Measurements from ENCODE around the gene CMTR1.

CMTR1 gene

DNA sequence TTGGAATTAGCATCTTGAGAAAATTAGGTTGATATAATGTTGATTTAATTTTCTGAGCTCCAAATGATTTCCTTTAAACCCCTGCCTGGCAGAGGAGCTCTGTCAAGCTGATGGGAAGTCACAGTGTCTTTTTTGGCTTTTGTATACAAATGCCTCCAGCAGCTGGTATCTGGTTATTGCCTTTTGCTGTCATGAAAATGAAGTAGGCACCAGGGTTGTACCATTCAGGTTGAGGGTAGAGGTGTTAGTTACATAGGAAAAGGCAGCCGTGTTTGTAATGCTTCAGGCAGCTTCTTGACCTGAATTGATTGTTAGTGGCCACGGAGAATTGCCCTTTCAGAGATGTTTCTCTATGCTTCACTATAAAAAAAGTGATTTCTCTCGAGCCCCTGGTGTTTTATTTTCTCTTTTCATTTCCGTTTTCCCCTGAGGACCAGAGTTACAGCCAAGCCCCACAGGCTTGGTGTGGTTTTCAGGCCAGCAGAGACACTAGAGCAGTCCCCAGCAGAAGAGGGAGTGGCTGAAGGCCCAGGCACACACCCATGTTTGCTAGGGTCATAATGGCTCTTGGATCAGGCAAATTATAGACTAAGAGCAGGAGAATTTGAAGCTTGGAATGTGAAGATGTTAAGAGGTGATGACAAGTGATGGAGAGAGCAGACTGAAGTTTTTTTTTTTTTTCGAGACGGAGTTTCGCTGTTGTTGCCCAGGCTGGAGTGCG is 21.6 kb downstream of the CMTR1 start:
- H3K4me1 ChIP-seq (ENCODE audit: control insufficient read depth, insufficient read depth, low read length, poor library complexity, severe bottlenecking): no peaks in the 10 kb centered on the region
- no peak overlapping the region for H3K4me3 ChIP-seq (ENCODE audit: insufficient read depth, low read depth, low read length, poor library complexity, severe bottlenecking)
- no peaks in the 10 kb centered on the region for H3K27me3 ChIP-seq (replicated peaks; ENCODE audit: control insufficient read depth, insufficient read depth, low read length, poor library complexity, severe bottlenecking)
- H3K36me3 ChIP-seq (ENCODE audit: control insufficient read depth, insufficient read depth, low read length): peaks cover 81% of the 10 kb centered on the region
- H3K9me3 ChIP-seq (ENCODE audit: control insufficient read depth, low read length): no peaks in the 10 kb centered on the region
- DNase-seq: no peak
- H3K27ac ChIP-seq (ENCODE audit: insufficient read depth, low read length, poor library complexity, severe bottlenecking): no peak overlapping the region

DNA sequence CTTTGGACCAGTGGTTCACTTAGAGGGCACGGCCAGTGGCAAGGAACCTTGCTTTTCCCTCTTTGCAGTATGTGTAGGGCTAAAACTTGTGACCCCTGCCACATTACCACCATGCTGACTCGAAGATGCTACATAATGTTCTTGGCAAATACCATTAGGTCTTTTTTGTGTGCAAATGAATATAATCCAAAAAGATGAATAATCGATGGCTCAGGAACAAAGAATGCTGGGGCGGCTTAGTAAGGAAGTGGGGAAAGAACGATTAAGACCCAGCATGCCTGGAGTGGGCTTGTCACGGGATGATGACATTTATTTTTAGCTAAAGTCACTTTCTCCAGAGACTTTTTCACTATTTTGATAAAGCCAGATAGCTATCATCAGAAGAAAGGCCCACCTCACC is 23.1 kb downstream of the CMTR1 start:
- H3K4me1 ChIP-seq (ENCODE audit: control insufficient read depth, insufficient read depth, low read length, poor library complexity, severe bottlenecking): no peaks in the 10 kb centered on the region
- no peak for DNase-seq
- no peaks in the 10 kb centered on the region for H3K9me3 ChIP-seq (ENCODE audit: control insufficient read depth, low read length)
- no peak overlapping the region for H3K4me3 ChIP-seq (ENCODE audit: insufficient read depth, low read depth, low read length, poor library complexity, severe bottlenecking)
- peaks cover 85% of the 10 kb centered on the region for H3K36me3 ChIP-seq (ENCODE audit: control insufficient read depth, insufficient read depth, low read length)
- no peak overlapping the region for H3K27ac ChIP-seq (ENCODE audit: insufficient read depth, low read length, poor library complexity, severe bottlenecking)
- H3K27me3 ChIP-seq (replicated peaks; ENCODE audit: control insufficient read depth, insufficient read depth, low read length, poor library complexity, severe bottlenecking): no peaks in the 10 kb centered on the region

DNA sequence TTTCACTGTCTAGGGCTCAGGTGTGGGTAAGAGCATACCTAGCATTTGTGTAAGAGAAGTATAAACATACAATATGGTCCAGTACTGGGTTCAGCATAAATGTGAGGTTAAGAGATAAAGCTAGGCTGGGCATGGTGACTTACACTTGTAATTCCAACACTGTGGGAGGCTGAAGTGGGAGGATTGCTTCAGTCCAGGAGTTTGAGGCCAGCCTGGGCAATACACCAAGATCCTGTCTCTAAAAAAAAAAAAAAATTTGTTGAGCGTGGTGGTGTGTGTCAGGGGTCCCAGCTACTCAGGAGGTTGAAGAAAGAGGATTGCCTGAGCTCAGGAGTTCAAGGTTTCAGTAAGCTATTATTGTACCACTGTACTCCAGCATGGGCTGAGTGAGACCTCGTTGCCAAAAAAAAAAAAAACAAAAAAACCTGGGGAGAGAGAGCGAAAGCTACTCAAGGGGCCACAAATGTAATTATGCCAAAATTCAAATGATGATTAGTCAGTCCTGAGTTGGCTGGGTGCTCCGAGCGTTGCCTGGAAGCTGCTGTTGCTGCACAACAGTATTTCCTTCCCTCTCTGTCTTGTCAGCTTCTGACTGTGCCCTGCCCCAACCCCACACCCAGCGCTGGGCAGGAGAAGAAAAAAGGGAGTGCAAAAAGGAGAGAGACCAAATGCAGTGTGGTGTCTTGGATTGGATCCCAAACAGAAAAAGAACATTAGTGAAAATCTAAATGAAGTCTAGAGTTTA is 24.0 kb downstream of the CMTR1 start:
- Histone ChIP-seq H3K27me3 (replicated peaks; ENCODE audit: control insufficient read depth, insufficient read depth, low read length, poor library complexity, severe bottlenecking) (no peaks in the 10 kb centered on the region), H3K4me3 (ENCODE audit: insufficient read depth, low read depth, low read length, poor library complexity, severe bottlenecking) (no peak overlapping the region), H3K27ac (ENCODE audit: insufficient read depth, low read length, poor library complexity, severe bottlenecking) (no peak overlapping the region), H3K36me3 (ENCODE audit: control insufficient read depth, insufficient read depth, low read length) (peaks cover 86% of the 10 kb centered on the region), H3K4me1 (ENCODE audit: control insufficient read depth, insufficient read depth, low read length, poor library complexity, severe bottlenecking) (no peaks in the 10 kb centered on the region), H3K9me3 (ENCODE audit: control insufficient read depth, low read length) (no peaks in the 10 kb centered on the region)
- DNase-seq: no peak

DNA sequence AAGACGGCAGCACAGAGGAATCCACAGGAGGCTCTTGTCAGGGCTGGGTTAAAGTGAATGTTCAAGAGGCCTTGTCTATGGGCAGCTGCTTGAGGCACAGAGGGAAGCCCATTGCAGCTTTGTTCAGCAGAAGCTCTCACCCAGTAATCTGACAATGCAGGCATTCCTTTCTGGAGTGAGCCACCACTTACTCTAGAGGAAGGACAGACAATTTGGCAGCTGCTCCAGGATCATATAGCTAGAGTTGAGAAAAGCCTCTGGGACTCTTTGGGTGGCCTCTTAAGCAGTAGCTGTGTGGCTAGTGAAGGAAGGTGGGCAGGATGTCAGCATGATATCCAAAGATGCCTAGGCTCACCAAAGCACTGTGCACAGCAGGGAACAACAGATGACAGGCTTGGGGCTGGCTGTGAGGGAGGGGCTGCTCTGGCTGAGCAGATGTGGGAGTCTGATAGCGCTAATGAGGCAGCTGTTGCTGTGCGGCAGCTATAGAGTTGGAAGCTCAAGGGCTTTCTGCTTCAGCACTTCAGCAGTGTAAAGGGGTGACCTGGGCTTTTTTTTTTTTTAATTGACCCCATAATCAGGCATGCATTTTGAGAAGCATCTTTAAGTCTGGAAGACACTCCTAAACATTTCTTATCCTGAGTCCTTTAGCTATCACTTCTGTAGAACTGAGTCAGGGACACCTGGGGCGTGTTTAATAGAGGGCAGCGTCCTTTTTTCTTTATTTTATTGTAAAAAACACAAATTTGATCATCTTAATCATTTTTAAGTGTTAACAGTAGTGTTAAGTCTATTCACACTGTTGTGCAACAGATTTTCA is 27.2 kb downstream of the CMTR1 start:
- no peak for DNase-seq
- Histone ChIP-seq H3K4me3 (ENCODE audit: insufficient read depth, low read depth, low read length, poor library complexity, severe bottlenecking) (no peak overlapping the region), H3K4me1 (ENCODE audit: control insufficient read depth, insufficient read depth, low read length, poor library complexity, severe bottlenecking) (no peaks in the 10 kb centered on the region), H3K27me3 (replicated peaks; ENCODE audit: control insufficient read depth, insufficient read depth, low read length, poor library complexity, severe bottlenecking) (no peaks in the 10 kb centered on the region), H3K27ac (ENCODE audit: insufficient read depth, low read length, poor library complexity, severe bottlenecking) (no peak overlapping the region), H3K9me3 (ENCODE audit: control insufficient read depth, low read length) (no peaks in the 10 kb centered on the region), H3K36me3 (ENCODE audit: control insufficient read depth, insufficient read depth, low read length) (peaks cover 76% of the 10 kb centered on the region)

DNA sequence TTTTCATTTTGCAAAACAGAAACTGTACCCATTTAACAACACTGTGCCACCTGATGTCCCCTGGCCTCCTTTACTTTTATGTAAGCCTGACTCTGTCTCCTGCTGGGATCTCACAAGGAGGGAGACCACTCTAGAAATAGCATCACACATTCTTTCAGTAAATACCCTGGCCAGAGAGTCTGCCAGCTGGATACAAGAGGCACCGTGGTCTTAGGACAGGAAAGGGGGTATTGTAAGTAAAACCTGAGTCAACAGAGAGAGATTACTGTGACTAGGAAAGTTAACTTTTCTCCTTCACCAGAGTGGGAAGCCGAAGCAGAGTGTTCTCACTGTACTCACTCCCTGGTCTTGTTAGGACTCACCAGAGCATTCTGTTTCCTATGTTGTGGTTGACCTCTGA is 27.8 kb downstream of the CMTR1 start:
- Histone ChIP-seq H3K27ac (ENCODE audit: insufficient read depth, low read length, poor library complexity, severe bottlenecking) (no peak overlapping the region), H3K36me3 (ENCODE audit: control insufficient read depth, insufficient read depth, low read length) (peaks cover 70% of the 10 kb centered on the region), H3K4me3 (ENCODE audit: insufficient read depth, low read depth, low read length, poor library complexity, severe bottlenecking) (no peak overlapping the region), H3K27me3 (replicated peaks; ENCODE audit: control insufficient read depth, insufficient read depth, low read length, poor library complexity, severe bottlenecking) (no peaks in the 10 kb centered on the region), H3K9me3 (ENCODE audit: control insufficient read depth, low read length) (no peaks in the 10 kb centered on the region), H3K4me1 (ENCODE audit: control insufficient read depth, insufficient read depth, low read length, poor library complexity, severe bottlenecking) (no peaks in the 10 kb centered on the region)
- no peak for DNase-seq

DNA sequence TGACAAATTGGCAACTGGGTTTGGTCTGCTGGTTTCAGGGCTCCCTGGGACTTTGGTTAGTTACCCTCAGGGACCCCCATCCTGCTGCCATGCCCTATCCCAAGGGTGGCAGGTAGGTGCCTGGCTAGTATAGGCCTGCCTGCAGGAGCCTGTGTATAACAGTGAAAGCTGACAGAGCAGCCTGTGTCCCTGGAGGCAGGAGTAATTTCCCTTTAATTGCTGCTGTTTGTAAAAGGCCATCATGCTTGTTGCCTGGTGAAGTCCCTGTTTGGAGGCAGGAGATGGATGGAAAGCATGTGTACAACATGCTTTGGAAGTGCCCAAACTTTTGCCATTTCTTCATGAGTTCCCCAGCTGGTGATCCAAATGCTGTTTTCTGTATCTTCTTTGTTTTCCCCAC is 30.1 kb downstream of the CMTR1 start:
- Histone ChIP-seq H3K27ac (ENCODE audit: insufficient read depth, low read length, poor library complexity, severe bottlenecking) (no peak overlapping the region), H3K4me3 (ENCODE audit: insufficient read depth, low read depth, low read length, poor library complexity, severe bottlenecking) (no peak overlapping the region), H3K4me1 (ENCODE audit: control insufficient read depth, insufficient read depth, low read length, poor library complexity, severe bottlenecking) (no peaks in the 10 kb centered on the region), H3K27me3 (replicated peaks; ENCODE audit: control insufficient read depth, insufficient read depth, low read length, poor library complexity, severe bottlenecking) (no peaks in the 10 kb centered on the region), H3K9me3 (ENCODE audit: control insufficient read depth, low read length) (no peaks in the 10 kb centered on the region), H3K36me3 (ENCODE audit: control insufficient read depth, insufficient read depth, low read length) (peaks cover 65% of the 10 kb centered on the region)
- DNase-seq: no peak

DNA sequence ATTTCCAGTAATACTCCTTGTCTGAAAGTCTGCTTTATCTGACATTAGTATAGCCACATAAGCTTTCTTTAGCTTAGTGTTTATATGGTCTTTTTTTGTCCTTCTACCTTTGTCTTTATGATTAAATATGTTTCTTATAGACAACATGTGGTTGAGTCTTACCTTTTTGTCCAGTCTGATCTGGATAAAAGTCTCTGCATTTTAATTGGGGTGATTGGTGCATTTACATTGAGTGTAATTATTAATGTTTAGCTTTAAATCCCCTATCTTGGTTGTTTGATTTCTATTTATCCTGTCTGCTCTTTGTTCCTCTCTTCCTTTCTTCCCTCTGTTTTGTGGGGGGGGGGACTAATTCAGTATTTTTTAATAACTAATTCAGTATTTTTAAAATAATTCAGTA is 34.7 kb downstream of the CMTR1 start:
- H3K36me3 ChIP-seq (ENCODE audit: control insufficient read depth, insufficient read depth, low read length): peaks cover 42% of the 10 kb centered on the region
- no peak overlapping the region for H3K4me3 ChIP-seq (ENCODE audit: insufficient read depth, low read depth, low read length, poor library complexity, severe bottlenecking)
- H3K27ac ChIP-seq (ENCODE audit: insufficient read depth, low read length, poor library complexity, severe bottlenecking): no peak overlapping the region
- H3K4me1 ChIP-seq (ENCODE audit: control insufficient read depth, insufficient read depth, low read length, poor library complexity, severe bottlenecking): no peaks in the 10 kb centered on the region
- H3K9me3 ChIP-seq (ENCODE audit: control insufficient read depth, low read length): no peaks in the 10 kb centered on the region
- no peaks in the 10 kb centered on the region for H3K27me3 ChIP-seq (replicated peaks; ENCODE audit: control insufficient read depth, insufficient read depth, low read length, poor library complexity, severe bottlenecking)
- DNase-seq: no peak

DNA sequence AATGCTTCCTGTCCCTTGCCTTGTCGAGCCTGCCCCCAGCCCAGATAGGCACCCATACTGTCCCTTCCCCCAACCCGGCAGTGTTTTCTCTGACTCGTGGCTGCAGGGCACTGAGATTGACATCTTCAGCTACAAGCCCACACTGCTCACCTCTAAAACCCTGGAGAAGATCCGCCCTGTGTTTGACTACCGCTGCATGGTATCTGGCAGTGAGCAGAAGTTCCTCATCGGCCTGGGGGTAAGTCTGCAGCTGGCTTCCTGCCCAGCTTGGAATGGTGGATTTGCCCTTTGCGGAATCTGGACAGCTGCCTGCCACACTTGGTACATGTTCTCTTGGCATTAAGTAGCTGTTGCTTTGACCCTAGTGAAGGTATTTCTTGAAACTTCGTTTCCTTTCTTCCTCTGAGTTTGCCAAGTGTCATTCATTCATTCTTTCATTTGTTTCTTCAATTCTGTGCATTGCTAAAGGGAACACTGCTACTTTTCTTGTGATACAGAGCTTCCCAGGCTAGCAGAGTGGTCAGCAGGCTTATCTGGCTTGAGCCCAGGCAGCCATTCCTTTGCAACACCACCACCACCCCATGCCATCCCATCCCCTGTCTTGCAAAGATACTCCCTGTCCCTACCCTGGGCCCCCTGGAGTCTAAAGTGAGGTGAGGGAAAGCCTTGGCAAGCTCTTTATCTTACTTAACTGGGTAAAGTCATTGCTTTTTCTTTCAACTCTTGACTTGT is 40.5 kb downstream of the CMTR1 start:
- no peak for DNase-seq
- Histone ChIP-seq H3K4me1 (ENCODE audit: control insufficient read depth, insufficient read depth, low read length, poor library complexity, severe bottlenecking) (no peaks in the 10 kb centered on the region), H3K36me3 (ENCODE audit: control insufficient read depth, insufficient read depth, low read length) (peaks cover 73% of the 10 kb centered on the region)

DNA sequence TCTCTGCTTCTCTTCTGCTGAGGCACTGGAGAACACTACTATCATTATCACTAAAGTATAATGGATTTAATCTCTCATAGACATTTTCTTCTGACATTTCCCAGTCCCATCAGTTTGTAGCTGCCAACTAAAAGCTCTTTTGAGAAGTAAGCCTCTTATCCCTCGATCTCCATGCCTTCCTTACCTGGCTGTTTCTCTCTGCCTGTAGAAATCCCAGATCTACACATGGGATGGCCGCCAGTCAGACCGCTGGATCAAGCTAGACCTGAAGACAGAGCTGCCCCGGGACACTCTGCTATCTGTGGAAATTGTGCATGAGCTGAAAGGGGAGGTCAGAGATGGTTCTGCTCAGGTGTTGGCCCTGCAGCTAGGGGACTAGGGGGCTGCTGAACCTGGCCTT is 41.3 kb downstream of the CMTR1 start:
- no peaks in the 10 kb centered on the region for H3K27me3 ChIP-seq (replicated peaks; ENCODE audit: control insufficient read depth, insufficient read depth, low read length, poor library complexity, severe bottlenecking)
- no peak for DNase-seq
- peaks cover 81% of the 10 kb centered on the region for H3K36me3 ChIP-seq (ENCODE audit: control insufficient read depth, insufficient read depth, low read length)
- no peaks in the 10 kb centered on the region for H3K9me3 ChIP-seq (ENCODE audit: control insufficient read depth, low read length)
- no peak overlapping the region for H3K27ac ChIP-seq (ENCODE audit: insufficient read depth, low read length, poor library complexity, severe bottlenecking)
- H3K4me1 ChIP-seq (ENCODE audit: control insufficient read depth, insufficient read depth, low read length, poor library complexity, severe bottlenecking): no peaks in the 10 kb centered on the region
- H3K4me3 ChIP-seq (ENCODE audit: insufficient read depth, low read depth, low read length, poor library complexity, severe bottlenecking): no peak overlapping the region

More for the DNA sequence above, 40.5 kb downstream of the CMTR1 start:
- Histone ChIP-seq H3K9me3 (ENCODE audit: control insufficient read depth, low read length) (no peaks in the 10 kb centered on the region), H3K27ac (ENCODE audit: insufficient read depth, low read length, poor library complexity, severe bottlenecking) (no peak overlapping the region), H3K27me3 (replicated peaks; ENCODE audit: control insufficient read depth, insufficient read depth, low read length, poor library complexity, severe bottlenecking) (no peaks in the 10 kb centered on the region), H3K4me3 (ENCODE audit: insufficient read depth, low read depth, low read length, poor library complexity, severe bottlenecking) (no peak overlapping the region)

All from effector memory CD4-positive, alpha-beta T cell (primary cell).